Activated T-cell treated with anti-CD3 and anti-CD28 coated beads, Interleukin-2, amount 50 U/mL, for 72 hours (primary cell): ENCODE data around the gene ANGPTL8. TPM values are rescaled to one million over a fixed set of nuclear protein-coding genes. Genes with fewer than 3 reads are reported as not detected.
A peak's percentile ranks its signal among the peaks of the same experiment; 100 is the strongest.

Experiments
- ATAC-seq, 2 donors: fragments of 150-1000 bp; cut with Tn5 transposase; replicated peaks in 1 of 2; 2 replicates each; pipeline ENCODE4 v1.10.0; 2021; ENCODE audit warnings: moderate library complexity in 2 of 2, mild to moderate bottlenecking in 1 of 2
- DNase-seq, 2 donors: peaks; one replicate each; pipeline ENCODE4 v3.0.0; 2021 to 2022; ENCODE audit warnings: mixed read lengths in 1 of 2
- H3K27ac Mint-ChIP-seq: one replicate; pipeline ENCODE4 v1.8.0; 2022; ENCODE audit warnings: mild to moderate bottlenecking, moderate library complexity, mixed read lengths
- H3K27me3 Mint-ChIP-seq: one replicate; pipeline ENCODE4 v1.8.0; 2022; ENCODE audit warnings: low read depth, mixed read lengths
- H3K36me3 Mint-ChIP-seq, 2 donors: one replicate each; pipeline ENCODE4 v1.8.0; 2022; ENCODE audit warnings: mixed read lengths in 2 of 2, mild to moderate bottlenecking in 1 of 2; ENCODE audit not compliant: insufficient read depth in 2 of 2
- H3K4me1 Mint-ChIP-seq: one replicate; pipeline ENCODE4 v1.8.0; 2022; ENCODE audit warnings: low read depth, mixed read lengths
- H3K4me3 Mint-ChIP-seq, 2 donors: one replicate each; pipeline ENCODE4 v1.8.0; 2022; ENCODE audit warnings: mild to moderate bottlenecking in 2 of 2, mixed read lengths in 2 of 2, moderate library complexity in 2 of 2
- H3K9me3 Mint-ChIP-seq, 2 donors: one replicate each; pipeline ENCODE4 v1.8.0; 2022; ENCODE audit warnings: mixed read lengths in 2 of 2
- total RNA-seq, 2 donors: library from RNA; stranded (reverse); gene quantifications; one replicate each; pipeline ENCODE4 v1.2.3, GENCODE V29; 2022

The ANGPTL8 gene
- total RNA-seq, 2 donors from 2014 or later: not detected

GRCh38 chr19:11264452-11265176 is 25.2 kb downstream of the ANGPTL8 start:
- H3K4me3 Mint-ChIP-seq: no peak overlapping the region
- no peak for DNase-seq

GRCh38 chr19:11265177-11265784 is 25.9 kb downstream of the ANGPTL8 start:
- H3K4me1 Mint-ChIP-seq: no peaks in the 10 kb centered on the region
- no peak overlapping the region for H3K4me3 Mint-ChIP-seq
- peaks cover 56% of the 10 kb centered on the region for H3K27me3 Mint-ChIP-seq
- H3K9me3 Mint-ChIP-seq: no peaks in the 10 kb centered on the region
- peaks cover 0 to 2% of the 10 kb centered on the region in 2 donors for H3K36me3 Mint-ChIP-seq
- no peak for ATAC-seq
- DNase-seq: no peak
- no peak overlapping the region for H3K27ac Mint-ChIP-seq

More at GRCh38 chr19:11264452-11265176, 25.2 kb downstream of the ANGPTL8 start:
- ATAC-seq: no peak
- peaks cover 55% of the 10 kb centered on the region for H3K27me3 Mint-ChIP-seq
- no peaks in the 10 kb centered on the region for H3K9me3 Mint-ChIP-seq
- H3K36me3 Mint-ChIP-seq: peaks cover 0 to 2% of the 10 kb centered on the region in 2 donors
- H3K4me1 Mint-ChIP-seq: no peaks in the 10 kb centered on the region
- H3K27ac Mint-ChIP-seq: no peak overlapping the region

- Mint-ChIP-seq H3K4me1 (no peaks in the 10 kb centered on the region), H3K27me3 (peaks cover 54% of the 10 kb centered on the region), H3K9me3 (no peaks in the 10 kb centered on the region), H3K36me3 (peaks cover 0 to 2% of the 10 kb centered on the region in 2 donors), H3K4me3 (no peak overlapping the region), H3K27ac (no peak overlapping the region)
- DNase-seq (no peak), ATAC-seq (no peak)
These were observed 26.4 kb downstream of the ANGPTL8 start for GRCh38 chr19:11265785-11266236.

GRCh38 chr19:11267316-11268085 is 28.1 kb downstream of the ANGPTL8 start:
- Mint-ChIP-seq H3K36me3 (peaks cover 0 to 1% of the 10 kb centered on the region in 2 donors), H3K9me3 (no peaks in the 10 kb centered on the region), H3K4me3 (no peak overlapping the region), H3K4me1 (no peaks in the 10 kb centered on the region), H3K27me3 (peaks cover 45% of the 10 kb centered on the region), H3K27ac (no peak overlapping the region)
- no peak for DNase-seq
- no peak for ATAC-seq

GRCh38 chr19:11268783-11269267 is 29.4 kb downstream of the ANGPTL8 start:
- H3K27me3 Mint-ChIP-seq: peaks cover 50% of the 10 kb centered on the region
- no peak for DNase-seq
- H3K4me1 Mint-ChIP-seq: no peaks in the 10 kb centered on the region
- ATAC-seq: no peak
- H3K9me3 Mint-ChIP-seq: no peaks in the 10 kb centered on the region
- no peak overlapping the region for H3K4me3 Mint-ChIP-seq
- no peaks in the 10 kb centered on the region for H3K36me3 Mint-ChIP-seq
- H3K27ac Mint-ChIP-seq: no peak overlapping the region

- Mint-ChIP-seq H3K4me1 (no peaks in the 10 kb centered on the region), H3K27ac (no peak overlapping the region), H3K36me3 (no peaks in the 10 kb centered on the region), H3K27me3 (peaks cover 54% of the 10 kb centered on the region), H3K4me3 (no peak overlapping the region), H3K9me3 (no peaks in the 10 kb centered on the region)
- ATAC-seq (no peak), DNase-seq (no peak)
These were observed 30.0 kb downstream of the ANGPTL8 start for GRCh38 chr19:11269408-11269807.

- peaks cover 0 to 3% of the 10 kb centered on the region in 2 donors for H3K36me3 Mint-ChIP-seq
- H3K9me3 Mint-ChIP-seq: no peaks in the 10 kb centered on the region
- H3K27ac Mint-ChIP-seq: no peak overlapping the region
- H3K4me3 Mint-ChIP-seq: no peak overlapping the region
- H3K27me3 Mint-ChIP-seq: peaks cover 47% of the 10 kb centered on the region
- H3K4me1 Mint-ChIP-seq: no peaks in the 10 kb centered on the region
- DNase-seq: no peak
- no peak for ATAC-seq
These were observed 33.9 kb downstream of the ANGPTL8 start for GRCh38 chr19:11273296-11273695.

GRCh38 chr19:11273989-11274388 is 34.6 kb downstream of the ANGPTL8 start:
- Mint-ChIP-seq H3K36me3 (peaks cover 0 to 3% of the 10 kb centered on the region in 2 donors), H3K9me3 (no peaks in the 10 kb centered on the region), H3K27ac (no peak overlapping the region), H3K27me3 (peaks cover 42% of the 10 kb centered on the region), H3K4me3 (no peak overlapping the region), H3K4me1 (no peaks in the 10 kb centered on the region)
- no peak for ATAC-seq
- DNase-seq: no peak

- Mint-ChIP-seq H3K27ac (no peak overlapping the region), H3K4me3 (no peak overlapping the region), H3K36me3 (peaks cover 2 to 3% of the 10 kb centered on the region in 2 donors), H3K9me3 (peaks cover 0 to 2% of the 10 kb centered on the region in 2 donors), H3K4me1 (peaks cover 6% of the 10 kb centered on the region), H3K27me3 (peaks cover 36% of the 10 kb centered on the region)
- DNase-seq: no peak
- ATAC-seq: no peak
These were observed 35.2 kb downstream of the ANGPTL8 start for GRCh38 chr19:11274533-11275086.

GRCh38 chr19:11278670-11279069 is 39.3 kb downstream of the ANGPTL8 start:
- no peak for ATAC-seq
- Mint-ChIP-seq H3K27me3 (peaks cover 50% of the 10 kb centered on the region), H3K4me3 (no peak overlapping the region), H3K9me3 (peaks cover 0 to 3% of the 10 kb centered on the region in 2 donors), H3K36me3 (peaks cover 3 to 4% of the 10 kb centered on the region in 2 donors), H3K4me1 (peaks cover 13% of the 10 kb centered on the region), H3K27ac (no peak overlapping the region)
- no peak for DNase-seq

GRCh38 chr19:11279505-11280236 is 40.3 kb downstream of the ANGPTL8 start:
- peaks cover 13% of the 10 kb centered on the region for H3K4me1 Mint-ChIP-seq
- DNase-seq (peak; percentile 19 to 30), ATAC-seq (peak; percentile 60 to 82)
- peak overlapping the region; percentile 64 for H3K4me3 Mint-ChIP-seq
- H3K27ac Mint-ChIP-seq: peak overlapping the region; percentile 44
- H3K27me3 Mint-ChIP-seq: peaks cover 40% of the 10 kb centered on the region
- H3K9me3 Mint-ChIP-seq: peaks cover 0 to 3% of the 10 kb centered on the region in 2 donors
- H3K36me3 Mint-ChIP-seq: peaks cover 3 to 4% of the 10 kb centered on the region in 2 donors

GRCh38 chr19:11281356-11282049 is 42.1 kb downstream of the ANGPTL8 start:
- ATAC-seq: no peak
- H3K4me1 Mint-ChIP-seq: peaks cover 14% of the 10 kb centered on the region
- peaks cover 0 to 3% of the 10 kb centered on the region in 2 donors for H3K9me3 Mint-ChIP-seq
- H3K27me3 Mint-ChIP-seq: peaks cover 33% of the 10 kb centered on the region
- DNase-seq: no peak
- no peak overlapping the region for H3K4me3 Mint-ChIP-seq
- H3K27ac Mint-ChIP-seq: no peak overlapping the region
- H3K36me3 Mint-ChIP-seq: peaks cover 3 to 4% of the 10 kb centered on the region in 2 donors
